NCI-H146 treated with DMSO at 0.1 percent for 48 hours (cell line): ENCODE results near the gene SH3BP5.

ENCODE experiments used
- DNase-seq: peaks from one replicate; lab custom pipeline; 2025; ENCODE audit not compliant: unreplicated experiment; lab: John Stamatoyannopoulos, UW

The SH3BP5 gene

GRCh38 chr3:15207836-15208504 is 124.4 kb downstream of the SH3BP5 start:
- no peak for DNase-seq

DNA sequence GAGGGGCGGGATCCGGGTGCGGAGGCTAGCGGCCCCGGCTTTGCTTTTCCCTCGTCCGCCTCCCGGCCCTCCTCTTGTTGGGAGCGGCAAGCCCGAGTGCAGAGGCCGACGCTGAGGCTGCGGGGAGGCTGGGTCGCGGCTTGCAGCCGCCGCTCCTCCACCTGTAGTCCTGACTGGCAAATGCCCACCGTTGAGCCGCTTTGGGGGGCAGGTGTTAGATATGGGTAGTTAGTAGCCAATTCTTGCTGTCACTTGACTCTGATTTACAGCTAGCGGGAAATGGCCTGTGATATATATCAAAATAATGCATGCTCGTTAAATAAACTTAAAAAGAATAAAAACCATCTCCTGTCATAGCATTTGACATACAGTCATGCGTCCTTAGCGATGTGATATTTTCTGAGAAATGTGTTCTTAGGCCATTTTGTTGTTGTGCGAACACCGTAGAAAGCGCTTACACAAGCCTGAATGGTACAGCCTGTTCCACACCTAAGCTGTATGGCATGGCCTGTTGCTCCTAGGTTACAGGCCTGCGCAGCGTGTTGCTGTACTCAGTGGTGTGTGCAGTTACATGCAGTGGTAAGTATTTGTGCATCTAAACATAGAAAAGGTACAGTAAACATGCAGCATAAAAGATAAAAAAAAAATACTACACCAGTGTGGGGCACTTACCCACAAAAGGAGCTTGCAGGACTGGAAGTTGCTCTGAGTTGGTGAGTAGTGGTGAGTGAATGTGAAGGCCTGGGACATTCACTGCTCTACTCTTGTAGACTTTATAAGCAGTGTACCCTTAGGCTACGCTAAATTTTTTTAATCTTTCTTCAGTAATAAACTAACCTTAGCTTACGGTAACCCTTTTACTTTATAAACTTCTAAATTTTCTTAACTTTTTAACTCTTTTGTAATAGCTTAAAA is 125.5 kb downstream of the SH3BP5 start:
- no peak for DNase-seq

DNA sequence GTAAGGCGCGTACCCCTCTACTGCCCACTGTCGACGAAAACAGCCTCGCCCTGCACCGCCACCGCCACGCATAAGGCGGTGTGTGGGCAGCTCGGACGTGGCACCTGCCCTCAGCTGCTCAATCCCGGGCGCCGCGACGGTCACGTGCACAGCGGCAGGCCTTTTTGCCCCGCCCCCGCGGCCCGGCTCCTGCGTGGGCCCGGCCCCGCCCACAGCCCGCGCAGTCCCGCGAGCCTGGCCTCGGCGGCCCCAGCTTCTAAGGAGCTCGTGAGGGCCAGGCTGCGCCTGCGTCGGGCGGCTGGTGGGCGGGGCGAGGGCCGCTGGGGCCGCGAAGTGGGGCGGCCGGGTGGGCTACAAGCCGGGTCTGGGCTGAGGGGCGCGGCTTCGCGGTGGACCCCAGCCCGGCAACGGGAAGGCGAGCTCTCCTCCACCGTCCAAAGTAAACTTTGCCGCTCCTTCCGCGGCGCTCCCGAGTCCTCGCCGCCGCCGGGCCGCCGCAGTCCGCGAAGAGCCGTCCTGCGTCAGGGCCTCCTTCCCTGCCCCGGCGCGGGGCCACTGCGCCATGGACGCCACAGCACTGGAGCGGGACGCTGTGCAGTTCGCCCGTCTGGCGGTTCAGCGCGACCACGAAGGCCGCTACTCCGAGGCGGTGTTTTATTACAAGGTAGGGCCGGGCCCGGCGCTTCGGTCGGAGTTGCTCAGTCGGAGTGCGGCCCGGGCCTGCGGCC is 126.3 kb downstream of the SH3BP5 start, which contains the start of gene CAPN7:
CAPN7 (plus strand) TSS at position 313 of the 728 bp plus-strand sequence; CDS start at position 563, 250 bp downstream.
- DNase-seq = no peak

DNA sequence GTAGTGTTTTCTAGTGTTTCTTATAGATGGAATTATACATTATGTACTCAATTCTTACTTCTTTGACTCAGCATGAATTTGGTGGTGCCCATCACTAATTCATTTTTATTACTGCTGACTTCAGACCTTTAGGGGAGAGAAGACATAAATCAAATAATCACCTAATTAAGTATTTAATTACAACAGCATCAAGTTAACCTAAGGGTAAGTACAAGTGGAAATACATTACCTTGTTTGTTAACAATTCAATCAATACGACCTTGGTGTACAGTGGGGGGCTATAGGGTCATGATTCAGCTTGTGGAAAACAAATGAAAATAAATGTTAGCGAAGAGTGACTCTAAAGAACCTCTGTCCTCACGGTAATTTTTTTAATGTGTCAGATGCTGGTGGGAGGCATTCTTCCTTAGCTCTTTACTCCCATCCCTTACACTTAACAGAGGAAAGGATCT is 126.9 kb downstream of the SH3BP5 start:
- DNase-seq = no peak
